ENCODE measurements around the gene CXCR6.

The CXCR6 gene

GRCh38 chr3:45950686-45951600 lies 7.7 kb downstream of the CXCR6 start:
- DNase-seq (ENCODE audit: extremely low read depth, insufficient read length), result no peak

GRCh38 chr3:45951946-45952345 lies 8.7 kb downstream of the CXCR6 start:
- Histone ChIP-seq H3K27me3 (replicated peaks; ENCODE audit: control insufficient read depth, insufficient read depth, low read length) (no peaks in the 10 kb centered on the region), H3K4me3 (replicated peaks; ENCODE audit: low read depth, low read length) (no peak overlapping the region), H3K36me3 (ENCODE audit: control insufficient read depth, insufficient read depth, low read length) (peaks cover 25% of the 10 kb centered on the region)
- DNase-seq (ENCODE audit: extremely low read depth, insufficient read length), result no peak
- TF ChIP-seq CTCF (IDR thresholded peaks at IDR 0.05; ENCODE audit: insufficient read depth, low read length, poor library complexity, severe bottlenecking), result no peak

More at GRCh38 chr3:45950686-45951600, 7.7 kb downstream of the CXCR6 start:
- Histone ChIP-seq H3K27me3 (replicated peaks; ENCODE audit: control insufficient read depth, insufficient read depth, low read length) (no peaks in the 10 kb centered on the region), H3K4me3 (replicated peaks; ENCODE audit: low read depth, low read length) (no peak overlapping the region), H3K36me3 (ENCODE audit: control insufficient read depth, insufficient read depth, low read length) (peaks cover 29% of the 10 kb centered on the region)
- no peak for TF ChIP-seq CTCF (IDR thresholded peaks at IDR 0.05; ENCODE audit: insufficient read depth, low read length, poor library complexity, severe bottlenecking)

GRCh38 chr3:45952456-45952855 lies 9.2 kb downstream of the CXCR6 start:
- DNase-seq (ENCODE audit: extremely low read depth, insufficient read length), result no peak
- Histone ChIP-seq H3K36me3 (ENCODE audit: control insufficient read depth, insufficient read depth, low read length) (peaks cover 22% of the 10 kb centered on the region), H3K27me3 (replicated peaks; ENCODE audit: control insufficient read depth, insufficient read depth, low read length) (no peaks in the 10 kb centered on the region), H3K4me3 (replicated peaks; ENCODE audit: low read depth, low read length) (no peak overlapping the region)
- no peak for TF ChIP-seq CTCF (IDR thresholded peaks at IDR 0.05; ENCODE audit: insufficient read depth, low read length, poor library complexity, severe bottlenecking)

GRCh38 chr3:45953536-45953935 lies 10.3 kb downstream of the CXCR6 start:
- Histone ChIP-seq H3K4me3 (replicated peaks; ENCODE audit: low read depth, low read length) (no peak overlapping the region), H3K27me3 (replicated peaks; ENCODE audit: control insufficient read depth, insufficient read depth, low read length) (no peaks in the 10 kb centered on the region), H3K36me3 (ENCODE audit: control insufficient read depth, insufficient read depth, low read length) (peaks cover 28% of the 10 kb centered on the region)
- no peak for TF ChIP-seq CTCF (IDR thresholded peaks at IDR 0.05; ENCODE audit: insufficient read depth, low read length, poor library complexity, severe bottlenecking)
- DNase-seq (ENCODE audit: extremely low read depth, insufficient read length), result no peak

GRCh38 chr3:45954306-45954705 lies 11.0 kb downstream of the CXCR6 start:
- Histone ChIP-seq H3K4me3 (replicated peaks; ENCODE audit: low read depth, low read length) (no peak overlapping the region), H3K36me3 (ENCODE audit: control insufficient read depth, insufficient read depth, low read length) (peaks cover 33% of the 10 kb centered on the region), H3K27me3 (replicated peaks; ENCODE audit: control insufficient read depth, insufficient read depth, low read length) (no peaks in the 10 kb centered on the region)
- no peak for TF ChIP-seq CTCF (IDR thresholded peaks at IDR 0.05; ENCODE audit: insufficient read depth, low read length, poor library complexity, severe bottlenecking)
- no peak for DNase-seq (ENCODE audit: extremely low read depth, insufficient read length)

All from GM06990 (cell line).